HEK293 (cell line): Measurements from ENCODE around the gene TRAF7.
A peak's percentile ranks its signal among the peaks of the same experiment; 100 is the strongest.

ENCODE experiments used
- FEZF1 ChIP-seq: fragments of 450-650 bp; formaldehyde crosslinking; IDR thresholded peaks from 2 replicates; pipeline ENCODE4 v1.5.1; 2016; ENCODE audit warnings: missing biosample characterization, missing genetic modification characterization
- GLI4 ChIP-seq: fragments of 450-650 bp; formaldehyde crosslinking; IDR thresholded peaks from 2 replicates; pipeline ENCODE4 v1.5.1; 2016; ENCODE audit warnings: missing biosample characterization, missing genetic modification characterization
- HOXC10 ChIP-seq: sonication (generic); formaldehyde crosslinking; IDR thresholded peaks from 2 replicates; pipeline ENCODE4 v1.8.1; 2023; ENCODE audit warnings: mild to moderate bottlenecking, missing genetic modification reagents
- IKZF3 ChIP-seq: fragments of 450-650 bp; IDR thresholded peaks from 2 replicates; pipeline ENCODE4 v1.5.0; 2018; ENCODE audit warnings: missing biosample characterization, mild to moderate bottlenecking, missing genetic modification characterization, moderate library complexity
- MEIS1 ChIP-seq: sonication (generic); formaldehyde crosslinking; IDR thresholded peaks from 2 replicates; pipeline ENCODE4 v1.8.1; 2022; ENCODE audit warnings: missing genetic modification reagents, mild to moderate bottlenecking, borderline replicate concordance
- MZF1 ChIP-seq: fragments of 450-650 bp; formaldehyde crosslinking; IDR thresholded peaks from 2 replicates; pipeline ENCODE4 v1.5.1; 2017; ENCODE audit warnings: missing biosample characterization, missing genetic modification characterization, borderline replicate concordance
- PRDM10 ChIP-seq: fragments of 450-650 bp; formaldehyde crosslinking; IDR thresholded peaks from 2 replicates; pipeline ENCODE4 v1.5.1; 2016; ENCODE audit warnings: missing biosample characterization, missing genetic modification characterization
- RBAK ChIP-seq: fragments of 450-650 bp; formaldehyde crosslinking; IDR thresholded peaks from 2 replicates; pipeline ENCODE4 v1.5.1; 2016; ENCODE audit warnings: missing biosample characterization, missing genetic modification characterization
- SALL2 ChIP-seq: fragments of 450-650 bp; formaldehyde crosslinking; IDR thresholded peaks from 2 replicates; pipeline ENCODE4 v1.5.0; 2017; ENCODE audit warnings: missing biosample characterization, mild to moderate bottlenecking, missing genetic modification characterization, borderline replicate concordance
- SCRT1 ChIP-seq: fragments of 450-650 bp; formaldehyde crosslinking; IDR thresholded peaks from 2 replicates; pipeline ENCODE4 v1.5.1; 2016; ENCODE audit warnings: missing biosample characterization, missing genetic modification characterization, borderline replicate concordance
- SP7 ChIP-seq: fragments of 450-650 bp; formaldehyde crosslinking; IDR thresholded peaks from 2 replicates; pipeline ENCODE4 v1.5.1; 2016; ENCODE audit warnings: missing biosample characterization, missing genetic modification characterization
- TRIM28 ChIP-seq: IDR thresholded peaks from 2 replicates; pipeline ENCODE4 v1.6.1; 2011; ENCODE audit warnings: low read length, control low read depth, borderline replicate concordance
- YY1 ChIP-seq: fragments of 450-650 bp; formaldehyde crosslinking; IDR thresholded peaks from 2 replicates; pipeline ENCODE4 v1.5.1; 2018; ENCODE audit warnings: missing biosample characterization, missing genetic modification characterization
- YY2 ChIP-seq: fragments of 450-650 bp; formaldehyde crosslinking; IDR thresholded peaks from 2 replicates; pipeline ENCODE4 v1.5.1; 2016; ENCODE audit warnings: missing biosample characterization, missing genetic modification characterization
- ZBTB7A ChIP-seq: fragments of 450-650 bp; formaldehyde crosslinking; IDR thresholded peaks from 2 replicates; pipeline ENCODE4 v1.5.1; 2016; ENCODE audit warnings: low read depth, missing biosample characterization, missing genetic modification characterization
- ZNF140 ChIP-seq: fragments of 450-650 bp; formaldehyde crosslinking; IDR thresholded peaks from 2 replicates; pipeline ENCODE4 v1.5.1; 2016; ENCODE audit warnings: missing biosample characterization, missing genetic modification characterization
- ZNF248 ChIP-seq: fragments of 450-650 bp; formaldehyde crosslinking; IDR thresholded peaks from 2 replicates; pipeline ENCODE4 v1.5.1; 2017; ENCODE audit warnings: missing biosample characterization, missing genetic modification characterization
- ZNF266 ChIP-seq: fragments of 450-650 bp; formaldehyde crosslinking; IDR thresholded peaks from 2 replicates; pipeline ENCODE4 v1.5.1; 2016; ENCODE audit warnings: missing biosample characterization, missing genetic modification characterization, low read depth
- ZNF280C ChIP-seq: fragments of 450-650 bp; formaldehyde crosslinking; IDR thresholded peaks from 2 replicates; pipeline ENCODE4 v1.5.1; 2016; ENCODE audit warnings: missing biosample characterization, missing genetic modification characterization
- ZNF280D ChIP-seq: fragments of 450-650 bp; formaldehyde crosslinking; IDR thresholded peaks from 2 replicates; pipeline ENCODE4 v1.5.1; 2016; ENCODE audit warnings: missing biosample characterization, missing genetic modification characterization
- ZNF311 ChIP-seq: fragments of 450-650 bp; formaldehyde crosslinking; IDR thresholded peaks from 2 replicates; pipeline ENCODE4 v1.5.1; 2017; ENCODE audit warnings: missing biosample characterization, missing genetic modification characterization, borderline replicate concordance
- ZNF529 ChIP-seq: fragments of 450-650 bp; formaldehyde crosslinking; IDR thresholded peaks from 2 replicates; pipeline ENCODE4 v1.5.1; 2017; ENCODE audit warnings: missing genetic modification characterization, missing biosample characterization; ENCODE audit not compliant: insufficient replicate concordance
- ZNF623 ChIP-seq: fragments of 450-650 bp; formaldehyde crosslinking; IDR thresholded peaks from 2 replicates; pipeline ENCODE4 v1.5.1; 2016; ENCODE audit warnings: missing biosample characterization, missing genetic modification characterization
- ZNF654 ChIP-seq: fragments of 450-650 bp; formaldehyde crosslinking; IDR thresholded peaks from 2 replicates; pipeline ENCODE4 v1.5.1; 2016; ENCODE audit warnings: low read depth, missing biosample characterization, missing genetic modification characterization
- ZNF692 ChIP-seq: fragments of 450-650 bp; formaldehyde crosslinking; IDR thresholded peaks from 2 replicates; pipeline ENCODE4 v1.5.1; 2016; ENCODE audit warnings: missing biosample characterization, missing genetic modification characterization
- ZNF707 ChIP-seq: fragments of 450-650 bp; formaldehyde crosslinking; IDR thresholded peaks from 2 replicates; pipeline ENCODE4 v1.5.1; 2016; ENCODE audit warnings: missing biosample characterization, missing genetic modification characterization
- ZNF747 ChIP-seq: fragments of 450-650 bp; formaldehyde crosslinking; IDR thresholded peaks from 2 replicates; pipeline ENCODE4 v1.5.1; 2016; ENCODE audit warnings: missing biosample characterization, missing genetic modification characterization
- ZNF76 ChIP-seq: fragments of 450-650 bp; formaldehyde crosslinking; IDR thresholded peaks from 2 replicates; pipeline ENCODE4; 2016; ENCODE audit warnings: low read depth, missing biosample characterization, missing genetic modification characterization, borderline replicate concordance
- ZXDB ChIP-seq: fragments of 450-650 bp; formaldehyde crosslinking; IDR thresholded peaks from 2 replicates; pipeline ENCODE4 v1.5.1; 2016; ENCODE audit warnings: missing biosample characterization, missing genetic modification characterization

The TRAF7 gene

GRCh38 chr16:2205104-2205966 lies 49.8 kb downstream of the TRAF7 start, which contains the start of gene MLST8 (continued):
- TF ChIP-seq PRDM10 (peak; percentile 99), SP7 (tag by site-specific recombination) (peak; percentile 70; the same call in 1 of the 2 replicates), ZNF248 (no peak), ZNF747 (tag by site-specific recombination) (no peak), ZBTB7A (tag by site-specific recombination) (no peak; the same call in 1 of the 2 replicates), ZNF311 (no peak), SCRT1 (tag by site-specific recombination) (no peak), ZNF280C (tag by site-specific recombination) (no peak), GLI4 (no peak), ZNF266 (no peak), ZXDB (tag by site-specific recombination) (peak; percentile 92), FEZF1 (tag by site-specific recombination) (no peak), ZNF140 (tag by site-specific recombination) (no peak), MZF1 (tag by site-specific recombination) (no peak), IKZF3 (no peak; the same call in 1 of the 2 replicates), ZNF692 (peak; percentile 64; the same call in 1 of the 2 replicates), TRIM28 (no peak; the same call in 1 of the 2 replicates), RBAK (tag by site-specific recombination) (no peak), ZNF529 (tag by site-specific recombination) (no peak), SALL2 (no peak; the same call in 1 of the 2 replicates), ZNF707 (tag by site-specific recombination) (no peak), ZNF76 (tag by site-specific recombination) (peak; percentile 85), ZNF654 (tag by site-specific recombination) (no peak), ZNF623 (no peak; the same call in 1 of the 2 replicates), MEIS1 (no peak), HOXC10 (CRISPR knock-in tag) (0 out of 2 replicates have a peak, but pooled peaks have one; percentile 9), ZNF280D (tag by site-specific recombination) (no peak), YY1 (tag by site-specific recombination) (0 out of 2 replicates have a peak, but pooled peaks have one; percentile 9), YY2 (tag by site-specific recombination) (peak; percentile 76; the same call in 1 of the 2 replicates)
